Right lobe of liver (tissue), 6 donors: ENCODE results near the gene MMS19. TPM values are rescaled to one million over a fixed set of nuclear protein-coding genes. Genes with fewer than 3 reads are reported as not detected.

Source experiments
- ATAC-seq, 4 donors: fragments of 200-7000 bp; cut with Tn5 transposase; one replicate each; pipeline ENCODE4 v1.9.1; 2020; ENCODE audit warnings: mild to moderate bottlenecking in 4 of 4, moderate library complexity in 4 of 4
- DNase-seq, 3 donors: peaks; one replicate each; pipeline ENCODE4 v3.0.0-alpha.2; 2020
- H3K27ac ChIP-seq, 3 donors: fragments of 200-600 bp; one replicate each; pipeline ENCODE4 v1.8.0; 2022
- H3K27me3 ChIP-seq, 2 donors: fragments of 200-600 bp; one replicate each; pipeline ENCODE4 v1.8.0; 2022
- H3K36me3 ChIP-seq, 4 donors: fragments of 200-600 bp; sonication (generic) in 1 of 4; one replicate each; pipeline versions ENCODE4 v1.5.1 to v1.8.0; 2017 to 2022; ENCODE audit warnings: control low read depth in 1 of 4
- H3K4me1 ChIP-seq, 4 donors: fragments of 200-600 bp; sonication (generic) in 1 of 4; one replicate each; pipeline versions ENCODE4 v1.5.1 to v1.8.0; 2017 to 2022; ENCODE audit warnings: control low read depth in 1 of 4
- H3K4me3 ChIP-seq, 3 donors: fragments of 200-600 bp; one replicate each; pipeline ENCODE4 v1.8.0; 2022
- H3K9me3 ChIP-seq, 4 donors: fragments of 200-600 bp; sonication (generic) in 1 of 4; one replicate each; pipeline versions ENCODE4 v1.5.1 to v1.8.0; 2017 to 2022; ENCODE audit warnings: control low read depth in 1 of 4
- POLR2A ChIP-seq: fragments of 450-650 bp; IDR thresholded peaks from one replicate; pipeline ENCODE4 v1.6.1; 2017; ENCODE audit warnings: antibody characterized with exemption, mild to moderate bottlenecking
- WGBS: methylation state at CpG from one replicate; pipeline ENCODE4 v1.1.6; 2018; ENCODE audit warnings: low coverage, low lambda C conversion rate; ENCODE audit not compliant: insufficient coverage; ENCODE audit errors: missing lambda C conversion rate; 5-methylcytosine and 5-hydroxymethylcytosine counted together
- intact Hi-C, 2 donors: fragments of 100-400 bp; cut with DNase I; formaldehyde crosslinking; loops; one replicate each; pipeline versions ENCODE4 v1.11.2 to v1.14.1; 2022
- total RNA-seq, 6 experiments: library from RNA; depleted of rRNA in 2 of 6; stranded (reverse); fragments of >200 nt in 2 of 6; fragmentation: NEBNext Ultra II Directional in 3 of 6; extraction: Animal tissue kit (Norgen Biotek cat#: 25700) in 3 of 6; gene quantifications; one replicate each; pipeline versions ENCODE4 v1.1.0 to v1.2.4, GENCODE V29; 2016 to 2023
- TF ChIP-seq, protein P1 (sequence below), 4 donors: fragments of 200-600 bp in 3 of 4; fragments of 450-650 bp in 1 of 4; IDR thresholded peaks; one replicate each; pipeline versions ENCODE4 v1.5.1 to v1.8.0; 2016 to 2022; ENCODE audit warnings: antibody characterized with exemption in 4 of 4, mild to moderate bottlenecking in 2 of 4
- donor health status: DM: no; HTN: yes; CAD: no.
- donor health status: DM: no; HTN: no; CAD: no.
- donor health status: DM: no; HTN: no; CAD: no.
- donor health status: DM: no; HTN: yes; CAD: no.
- donor health status: DM: no; HTN: yes; CAD: no.

Gene MMS19
- total RNA-seq, 6 experiments from 2014 or later: 18.7 to 40.7 (median 20.3) TPM

DNA sequence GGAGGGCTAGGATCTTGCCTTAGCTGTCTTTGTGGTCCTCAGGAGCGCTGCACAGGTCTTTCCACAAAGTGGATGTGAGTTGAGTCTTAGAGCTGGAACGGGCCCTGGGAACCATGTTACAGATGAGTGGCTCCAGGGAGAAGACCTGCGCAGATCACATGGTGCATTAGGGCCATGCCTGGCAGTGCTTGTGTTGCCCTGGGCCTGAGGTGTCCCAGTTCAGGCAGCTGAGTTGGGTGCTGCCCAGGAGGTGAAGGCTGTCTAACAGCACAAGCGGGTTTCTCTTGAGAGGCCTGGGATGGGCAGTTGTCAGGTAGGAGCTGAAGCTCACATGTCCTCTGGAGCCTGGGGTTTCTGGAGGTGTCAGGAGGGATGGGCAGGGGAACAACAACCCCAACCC lies 40.6 kb upstream of the MMS19 start:
- intact Hi-C loops: no loop called here
- H3K27ac ChIP-seq: no peak overlapping the region
- no peaks in the 10 kb centered on the region for H3K4me1 ChIP-seq
- no peak overlapping the region for H3K4me3 ChIP-seq
- H3K36me3 ChIP-seq: no peaks in the 10 kb centered on the region
- TF ChIP-seq POLR2A: no peak
- TF ChIP-seq, protein P1, sequence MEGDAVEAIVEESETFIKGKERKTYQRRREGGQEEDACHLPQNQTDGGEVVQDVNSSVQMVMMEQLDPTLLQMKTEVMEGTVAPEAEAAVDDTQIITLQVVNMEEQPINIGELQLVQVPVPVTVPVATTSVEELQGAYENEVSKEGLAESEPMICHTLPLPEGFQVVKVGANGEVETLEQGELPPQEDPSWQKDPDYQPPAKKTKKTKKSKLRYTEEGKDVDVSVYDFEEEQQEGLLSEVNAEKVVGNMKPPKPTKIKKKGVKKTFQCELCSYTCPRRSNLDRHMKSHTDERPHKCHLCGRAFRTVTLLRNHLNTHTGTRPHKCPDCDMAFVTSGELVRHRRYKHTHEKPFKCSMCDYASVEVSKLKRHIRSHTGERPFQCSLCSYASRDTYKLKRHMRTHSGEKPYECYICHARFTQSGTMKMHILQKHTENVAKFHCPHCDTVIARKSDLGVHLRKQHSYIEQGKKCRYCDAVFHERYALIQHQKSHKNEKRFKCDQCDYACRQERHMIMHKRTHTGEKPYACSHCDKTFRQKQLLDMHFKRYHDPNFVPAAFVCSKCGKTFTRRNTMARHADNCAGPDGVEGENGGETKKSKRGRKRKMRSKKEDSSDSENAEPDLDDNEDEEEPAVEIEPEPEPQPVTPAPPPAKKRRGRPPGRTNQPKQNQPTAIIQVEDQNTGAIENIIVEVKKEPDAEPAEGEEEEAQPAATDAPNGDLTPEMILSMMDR (IDR thresholded peaks at IDR 0.05): no peak
- no peak for ATAC-seq
- H3K27me3 ChIP-seq: no peaks in the 10 kb centered on the region
- DNase-seq: no peak
- no CpG with 5 or more reads among the region's 4 CpGs for WGBS
- no peaks in the 10 kb centered on the region for H3K9me3 ChIP-seq

DNA sequence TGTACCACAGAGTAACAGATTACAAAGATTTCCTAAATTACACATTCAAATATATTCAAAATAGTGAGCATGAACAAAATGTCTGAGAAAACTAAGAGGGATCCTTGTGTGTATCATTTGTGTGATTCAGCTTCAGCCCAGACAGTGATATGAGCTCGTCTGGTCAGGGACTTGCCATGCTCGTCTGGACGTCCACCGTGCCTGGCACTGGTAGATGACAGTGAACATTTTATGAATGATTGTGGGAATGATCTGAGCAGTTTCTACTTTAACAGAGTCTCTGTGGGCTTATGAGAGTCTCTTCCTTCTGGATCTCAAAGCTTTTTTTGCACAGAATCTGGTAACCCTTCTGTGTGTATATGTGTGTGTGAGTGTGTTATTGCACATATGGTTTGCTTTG lies 40.2 kb upstream of the MMS19 start:
- H3K4me3 ChIP-seq: no peak overlapping the region
- TF ChIP-seq, protein P1 (IDR thresholded peaks at IDR 0.05): no peak
- no peak for TF ChIP-seq POLR2A
- no peaks in the 10 kb centered on the region for H3K36me3 ChIP-seq
- no peak overlapping the region for H3K27ac ChIP-seq
- DNase-seq: no peak
- 100% methylated on average over 4 of the region's 4 CpGs for WGBS
- H3K9me3 ChIP-seq: no peaks in the 10 kb centered on the region
- no peak for ATAC-seq
- intact Hi-C loops: no loop called here
- H3K4me1 ChIP-seq: no peaks in the 10 kb centered on the region
- H3K27me3 ChIP-seq: no peaks in the 10 kb centered on the region

DNA sequence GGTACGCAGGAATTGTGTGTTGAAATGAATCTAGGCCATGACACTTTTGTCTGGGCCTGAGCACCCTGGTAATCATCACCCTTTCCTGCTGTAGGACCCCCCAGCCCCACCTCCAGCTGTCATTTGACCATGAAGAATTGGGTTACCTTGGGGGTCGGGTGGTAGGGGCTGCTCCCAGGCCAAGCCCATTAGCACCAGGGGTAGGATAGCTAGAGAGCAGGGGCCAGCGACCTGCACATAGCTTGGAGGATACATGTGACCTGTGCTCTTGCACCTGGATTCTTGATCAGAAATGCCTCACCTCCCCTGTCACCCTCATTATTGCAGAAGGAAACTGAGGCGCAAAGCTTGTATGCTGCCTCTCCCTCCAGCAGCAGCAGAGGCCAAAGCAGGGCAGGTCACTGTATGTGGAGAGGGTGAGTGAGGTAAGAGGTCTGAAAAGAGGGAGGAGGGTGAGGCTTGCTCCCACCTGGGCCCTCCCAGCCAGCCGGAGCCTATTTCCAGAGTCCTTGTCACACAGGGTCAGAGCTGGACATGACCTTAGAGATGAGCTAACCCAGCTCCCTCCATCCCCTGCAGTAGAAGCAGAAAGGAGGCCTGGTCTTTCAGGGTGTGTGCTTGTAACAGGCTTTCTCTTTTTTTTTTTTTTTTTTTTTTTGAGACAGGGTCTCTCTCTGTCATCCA lies 39.1 kb upstream of the MMS19 start:
- no peak for ATAC-seq
- H3K4me3 ChIP-seq: no peak overlapping the region
- H3K36me3 ChIP-seq: no peaks in the 10 kb centered on the region
- H3K9me3 ChIP-seq: no peaks in the 10 kb centered on the region
- H3K27ac ChIP-seq: no peak overlapping the region
- intact Hi-C loops: no loop called here
- no peaks in the 10 kb centered on the region for H3K4me1 ChIP-seq
- TF ChIP-seq, protein P1 (IDR thresholded peaks at IDR 0.05): no peak
- no peak for TF ChIP-seq POLR2A
- 80% methylated on average over 1 of the region's 5 CpGs for WGBS
- DNase-seq: no peak
- no peaks in the 10 kb centered on the region for H3K27me3 ChIP-seq

DNA sequence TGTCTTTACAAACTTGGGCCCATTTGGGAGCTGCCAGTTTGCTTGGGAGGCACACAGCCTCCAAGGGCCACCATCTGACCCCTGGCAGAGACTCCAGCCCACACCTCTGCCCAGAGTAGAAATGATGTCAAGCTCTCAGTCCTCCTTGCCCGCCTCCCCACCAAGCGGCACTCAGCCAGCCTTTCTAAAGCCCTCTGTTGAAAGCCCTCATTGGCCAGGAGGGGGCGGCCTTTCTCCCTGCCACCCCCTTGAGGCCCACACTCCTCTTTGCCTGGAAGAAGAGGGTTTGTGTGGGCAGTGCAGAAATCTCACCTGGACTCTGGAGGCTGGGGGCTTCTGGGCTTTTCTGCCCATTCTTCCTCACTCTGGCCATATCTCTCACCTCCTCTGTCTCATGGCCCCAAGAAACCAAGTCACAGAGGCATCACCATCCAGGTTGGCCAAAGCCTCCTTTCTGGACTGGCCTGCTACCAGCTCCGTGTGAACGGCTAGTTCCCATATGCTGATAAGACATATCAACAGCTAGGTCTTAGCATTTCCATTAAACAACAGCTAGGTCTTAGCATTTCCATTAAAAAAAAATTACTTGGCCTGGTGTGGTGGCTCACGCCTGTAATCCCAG lies 36.6 kb upstream of the MMS19 start:
- no peak for TF ChIP-seq POLR2A
- TF ChIP-seq, protein P1 (IDR thresholded peaks at IDR 0.05): peak; percentile 12 to 45 (median 40)
- H3K4me3 ChIP-seq: no peak overlapping the region
- no peaks in the 10 kb centered on the region for H3K9me3 ChIP-seq
- H3K27ac ChIP-seq: no peak overlapping the region
- no peaks in the 10 kb centered on the region for H3K27me3 ChIP-seq
- 93% methylated on average over 4 of the region's 6 CpGs for WGBS
- H3K4me1 ChIP-seq: no peaks in the 10 kb centered on the region
- intact Hi-C loops: no loop called here
- ATAC-seq: peak; percentile 43 to 67 (median 56)
- no peaks in the 10 kb centered on the region for H3K36me3 ChIP-seq
- DNase-seq: no peak
